ENCODE results near the gene MEGF11.

MEGF11 gene

GRCh38 chr15:65909831-65910230, 343.7 kb downstream of the MEGF11 start:
- in situ Hi-C loops (cut with MboI; ENCODE audit: low sequenced_read_pairs), result no loop called here

GRCh38 chr15:65908876-65909275, 344.7 kb downstream of the MEGF11 start:
- in situ Hi-C loops (cut with MboI; ENCODE audit: low sequenced_read_pairs), result no loop called here

- in situ Hi-C loops (cut with MboI; ENCODE audit: low sequenced_read_pairs), result no loop called here
Measured at GRCh38 chr15:65907661-65908060, 345.9 kb downstream of the MEGF11 start.

- in situ Hi-C loops (cut with MboI; ENCODE audit: low sequenced_read_pairs), result no loop called here
Measured at GRCh38 chr15:65906396-65906795, 347.2 kb downstream of the MEGF11 start.

DNA sequence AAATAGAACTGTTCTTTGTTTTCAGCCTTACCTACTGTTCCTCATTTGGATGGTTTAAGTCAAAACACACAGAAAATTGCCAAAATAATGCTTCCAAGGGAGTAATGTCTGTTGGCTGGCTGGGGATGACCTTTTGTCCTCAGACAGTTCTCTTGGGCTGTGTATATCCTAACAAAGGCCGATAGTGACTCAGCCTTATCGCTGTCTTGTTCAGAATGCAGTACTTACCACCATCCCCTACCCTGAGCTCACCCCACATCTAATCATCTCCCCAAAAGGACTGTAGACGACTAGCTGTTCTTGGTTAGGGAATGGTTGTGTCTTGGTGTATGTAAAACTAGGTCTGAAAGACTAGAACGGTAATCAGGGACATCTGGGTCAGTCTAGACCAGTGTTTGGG, 349.2 kb downstream of the MEGF11 start:
- in situ Hi-C loops (cut with MboI; ENCODE audit: low sequenced_read_pairs), result no loop called here

GRCh38 chr15:65903296-65904073, 350.1 kb downstream of the MEGF11 start:
- in situ Hi-C loops (cut with MboI; ENCODE audit: low sequenced_read_pairs), result no loop called here

GRCh38 chr15:65902373-65902772, 351.2 kb downstream of the MEGF11 start:
- in situ Hi-C loops (cut with MboI; ENCODE audit: low sequenced_read_pairs), result no loop called here

DNA sequence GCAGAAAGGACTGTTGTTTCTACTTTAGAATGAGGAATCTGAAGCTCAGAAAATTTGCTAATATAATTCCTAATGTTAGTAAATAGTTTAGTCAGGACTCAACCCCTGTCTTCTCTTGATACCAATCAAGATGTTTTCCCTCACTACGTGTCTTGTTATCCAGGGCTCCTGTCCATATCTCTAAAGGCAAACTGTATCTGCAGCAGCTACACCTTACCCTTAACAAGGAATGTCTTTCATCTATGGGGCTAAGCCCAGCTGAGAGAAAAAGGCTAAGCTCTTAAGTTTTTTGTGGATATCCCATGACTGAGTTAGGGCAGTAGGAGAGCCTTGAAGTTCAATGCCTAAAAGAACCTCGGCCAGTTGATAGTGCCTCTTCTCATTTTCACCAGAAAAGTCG, 351.7 kb downstream of the MEGF11 start:
- in situ Hi-C loops (cut with MboI; ENCODE audit: low sequenced_read_pairs), result no loop called here

GRCh38 chr15:65901336-65901735, 352.2 kb downstream of the MEGF11 start:
- in situ Hi-C loops (cut with MboI; ENCODE audit: low sequenced_read_pairs), result no loop called here

GRCh38 chr15:65900488-65900887, 353.1 kb downstream of the MEGF11 start:
- in situ Hi-C loops (cut with MboI; ENCODE audit: low sequenced_read_pairs), result no loop called here

- in situ Hi-C loops (cut with MboI; ENCODE audit: low sequenced_read_pairs), result no loop called here
Measured at GRCh38 chr15:65896236-65896635, 357.3 kb downstream of the MEGF11 start.

DNA sequence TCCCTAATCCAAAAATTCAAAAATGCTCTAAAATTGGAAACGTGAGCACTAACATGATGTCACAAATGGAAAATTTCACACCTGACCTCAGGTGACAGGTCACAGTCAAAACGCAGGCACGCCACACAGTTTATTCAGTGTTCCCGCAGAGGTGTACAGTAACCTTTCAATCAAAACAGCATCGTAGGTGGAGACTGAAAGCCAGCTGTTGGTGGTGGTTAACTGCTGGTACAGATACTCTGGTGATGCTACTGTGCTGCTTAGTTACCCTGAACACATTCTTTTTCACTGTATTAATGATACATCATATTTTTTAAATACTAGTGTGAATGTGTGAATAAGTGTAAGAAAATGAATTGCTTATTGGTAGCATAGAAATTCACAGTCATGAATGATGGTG, 360.5 kb downstream of the MEGF11 start:
- in situ Hi-C loops (cut with MboI; ENCODE audit: low sequenced_read_pairs), result no loop called here

GRCh38 chr15:65888981-65889380, 364.6 kb downstream of the MEGF11 start:
- in situ Hi-C loops (cut with MboI; ENCODE audit: low sequenced_read_pairs), result no loop called here

GRCh38 chr15:65887565-65887964, 366.0 kb downstream of the MEGF11 start:
- in situ Hi-C loops (cut with MboI; ENCODE audit: low sequenced_read_pairs), result no loop called here

DNA sequence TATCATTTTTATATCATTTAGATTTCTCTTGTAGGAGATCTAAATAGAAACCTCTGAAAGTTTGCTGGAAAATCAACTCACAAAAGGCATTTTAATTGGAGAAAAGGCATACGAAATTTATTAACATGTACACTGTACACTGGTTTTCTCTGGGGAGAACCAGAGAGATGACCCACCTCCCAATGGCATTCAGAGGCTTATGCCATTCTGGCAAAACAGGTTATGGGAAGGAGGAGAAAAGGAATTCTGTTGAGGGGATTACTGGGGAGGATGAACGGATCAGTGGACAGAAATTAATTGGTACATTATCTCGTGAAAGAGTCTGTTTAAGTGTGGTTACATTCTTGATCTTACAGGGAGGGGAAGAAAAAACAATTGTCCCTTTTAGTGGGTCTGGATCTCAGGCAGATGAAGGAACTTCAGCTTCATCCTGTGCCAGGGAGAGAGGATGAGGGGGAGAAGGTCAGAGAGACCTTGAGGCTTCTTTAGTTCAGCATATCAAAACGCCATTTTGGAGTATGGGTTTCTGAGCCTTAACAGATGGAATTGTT, 367.8 kb downstream of the MEGF11 start:
- in situ Hi-C loops (cut with MboI; ENCODE audit: low sequenced_read_pairs), result no loop called here

GRCh38 chr15:65884511-65884910, 369.0 kb downstream of the MEGF11 start:
- in situ Hi-C loops (cut with MboI; ENCODE audit: low sequenced_read_pairs), result no loop called here

DNA sequence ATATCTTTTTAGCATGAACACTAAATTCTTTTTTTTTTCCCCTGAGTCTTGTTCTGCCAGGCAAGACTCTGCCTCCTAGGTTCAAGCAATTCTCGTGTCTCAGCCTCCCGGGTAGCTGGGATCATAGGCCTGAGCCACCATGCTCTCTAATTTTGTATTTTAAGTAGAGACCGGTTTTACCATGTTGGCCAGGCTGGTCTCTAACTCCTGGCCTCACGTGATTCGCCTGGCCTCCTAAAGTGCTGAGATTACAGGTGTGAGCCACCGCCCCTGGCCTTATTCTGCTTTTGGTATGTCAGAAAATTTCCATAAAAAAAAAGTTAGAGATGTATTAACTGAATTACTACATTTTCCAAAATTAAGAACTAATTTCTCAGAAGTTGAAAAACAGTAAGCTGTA, 370.0 kb downstream of the MEGF11 start:
- in situ Hi-C loops (cut with MboI; ENCODE audit: low sequenced_read_pairs), result no loop called here

DNA sequence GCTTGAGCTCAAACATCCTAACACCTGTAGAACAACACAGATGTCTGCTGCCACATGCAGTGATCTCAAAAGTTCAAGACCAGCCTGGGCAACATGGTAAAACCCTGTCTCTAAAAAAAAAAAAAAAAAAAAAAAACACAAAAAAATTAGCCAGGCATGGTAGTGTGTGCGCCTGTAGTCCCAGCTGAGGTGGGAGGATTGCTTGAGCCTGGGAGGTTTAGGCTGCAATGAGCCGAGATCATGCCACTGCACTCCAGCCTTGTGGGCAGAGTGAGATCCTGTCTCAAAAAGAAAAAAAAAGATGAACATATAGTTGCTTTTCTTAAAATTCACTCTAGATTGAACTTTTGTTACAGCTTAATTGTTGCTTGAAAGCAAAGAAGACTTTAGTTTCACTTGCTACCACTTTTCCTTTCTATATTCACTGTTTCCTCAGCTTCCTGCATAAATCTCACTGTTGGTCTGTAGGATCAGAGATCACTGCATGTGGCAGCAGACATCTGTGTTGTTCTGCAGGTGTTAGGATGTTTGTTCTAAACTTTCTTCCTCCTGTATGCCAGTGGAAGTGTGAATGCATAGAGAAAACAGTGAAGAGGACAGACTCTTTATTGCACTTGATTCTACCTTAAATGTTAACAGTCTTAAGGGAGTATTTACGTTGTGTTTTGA, 371.6 kb downstream of the MEGF11 start:
- in situ Hi-C loops (cut with MboI; ENCODE audit: low sequenced_read_pairs), result no loop called here

GRCh38 chr15:65877749-65878148, 375.8 kb downstream of the MEGF11 start:
- in situ Hi-C loops (cut with MboI; ENCODE audit: low sequenced_read_pairs), result no loop called here

GRCh38 chr15:65875458-65875857, 378.1 kb downstream of the MEGF11 start:
- in situ Hi-C loops (cut with MboI; ENCODE audit: low sequenced_read_pairs), result no loop called here

GRCh38 chr15:65873256-65873655, 380.3 kb downstream of the MEGF11 start:
- in situ Hi-C loops (cut with MboI; ENCODE audit: low sequenced_read_pairs), result loop anchor here (25.0 kb wide), 1 partner anchor 236 kb away; no protein-coding TSS in a partner anchor

GRCh38 chr15:65872596-65872995, 381.0 kb downstream of the MEGF11 start:
- in situ Hi-C loops (cut with MboI; ENCODE audit: low sequenced_read_pairs), result loop anchor here (25.0 kb wide), 1 partner anchor 235 kb away; no protein-coding TSS in a partner anchor
